ENCODE results near the gene LZTR1.
A peak's percentile ranks its signal among the peaks of the same experiment; 100 is the strongest.
"Not testable (repeated sequence)": the region's sequence is repeated elsewhere in the genome, so short reads cannot be mapped to it uniquely, and the experiment has no call there.

The LZTR1 gene

DNA sequence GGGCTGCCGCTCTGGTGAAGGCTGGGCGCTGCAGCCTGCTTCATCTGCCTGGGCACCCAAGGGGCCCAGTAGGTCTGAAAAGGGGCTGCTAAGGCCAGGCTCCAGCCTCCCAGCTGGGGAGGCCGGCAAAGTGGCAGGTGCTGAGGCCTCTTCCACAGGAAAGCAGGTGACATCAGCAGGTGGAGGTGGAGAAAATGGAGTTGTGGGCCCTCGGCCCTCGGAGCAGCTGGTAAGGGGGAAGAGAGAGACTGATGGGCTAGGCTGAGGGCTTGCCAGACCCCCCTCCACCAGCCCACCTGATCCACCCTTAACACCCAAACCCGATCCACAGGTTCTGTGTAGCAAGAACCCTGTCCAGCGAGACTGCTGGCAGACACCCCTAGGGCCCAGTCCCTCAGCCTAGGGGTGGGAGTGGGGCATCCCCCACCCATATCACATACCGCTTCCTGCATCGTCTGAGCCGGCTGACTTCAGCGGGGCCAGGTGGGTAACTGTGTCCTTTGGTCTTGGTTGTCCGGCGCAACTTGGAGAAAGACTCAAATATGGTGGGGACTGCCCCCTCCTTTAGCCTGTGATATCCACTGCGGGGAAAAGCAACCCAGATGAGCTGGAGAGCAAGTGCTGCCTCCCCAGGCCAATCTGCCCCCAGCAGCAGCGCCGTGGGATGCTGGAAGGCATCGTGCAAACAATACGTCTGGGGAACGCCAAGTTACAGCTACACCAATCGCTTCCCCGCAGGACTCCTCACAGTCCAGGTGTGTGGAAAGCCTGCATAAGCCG, 18.3 kb downstream of the LZTR1 start:
- Mint-ChIP-seq H3K9me3 (no peaks in the 10 kb centered on the region), H3K4me1 (peaks cover 35% of the 10 kb centered on the region)

DNA sequence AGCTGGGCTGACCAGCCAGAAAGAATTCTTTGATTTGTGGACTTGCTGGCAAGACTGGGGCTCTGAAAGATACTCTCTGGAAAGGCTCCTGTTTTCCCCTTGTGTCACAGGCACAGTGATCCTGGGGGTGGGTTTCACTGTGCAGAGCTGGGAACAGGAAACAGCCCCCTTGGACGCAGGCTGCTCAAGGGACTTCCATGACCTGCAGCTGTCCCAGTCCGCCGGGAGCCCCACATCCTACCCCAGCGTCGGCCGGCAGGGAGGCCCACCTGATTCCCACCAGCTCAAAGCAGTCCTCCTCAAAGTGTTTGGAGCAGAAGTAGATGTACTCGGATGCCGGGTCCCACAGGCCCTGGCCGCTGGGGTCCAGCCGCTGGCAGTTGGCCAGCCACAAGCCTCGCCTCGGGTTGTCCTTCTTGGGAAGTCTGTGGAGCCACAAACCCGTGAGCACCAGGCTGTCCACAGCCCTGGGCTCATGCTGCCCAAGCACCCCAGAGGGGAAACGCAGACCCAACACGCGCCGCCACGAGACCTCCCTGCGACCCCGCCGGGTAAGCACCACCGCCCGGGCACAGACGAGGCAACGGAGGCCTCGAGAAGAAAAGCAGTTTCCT, 19.0 kb downstream of the LZTR1 start:
- Mint-ChIP-seq H3K4me1 (peaks cover 35% of the 10 kb centered on the region), H3K36me3 (ENCODE audit: low read depth) (peaks cover 3% of the 10 kb centered on the region), H3K9me3 (no peaks in the 10 kb centered on the region), H3K27ac (peak overlapping the region; percentile 99), H3K4me3 (peak overlapping the region; percentile 97), H3K27me3 (ENCODE audit: low read depth, poor library complexity) (peaks cover 5% of the 10 kb centered on the region)
- TF ChIP-seq, protein P1, sequence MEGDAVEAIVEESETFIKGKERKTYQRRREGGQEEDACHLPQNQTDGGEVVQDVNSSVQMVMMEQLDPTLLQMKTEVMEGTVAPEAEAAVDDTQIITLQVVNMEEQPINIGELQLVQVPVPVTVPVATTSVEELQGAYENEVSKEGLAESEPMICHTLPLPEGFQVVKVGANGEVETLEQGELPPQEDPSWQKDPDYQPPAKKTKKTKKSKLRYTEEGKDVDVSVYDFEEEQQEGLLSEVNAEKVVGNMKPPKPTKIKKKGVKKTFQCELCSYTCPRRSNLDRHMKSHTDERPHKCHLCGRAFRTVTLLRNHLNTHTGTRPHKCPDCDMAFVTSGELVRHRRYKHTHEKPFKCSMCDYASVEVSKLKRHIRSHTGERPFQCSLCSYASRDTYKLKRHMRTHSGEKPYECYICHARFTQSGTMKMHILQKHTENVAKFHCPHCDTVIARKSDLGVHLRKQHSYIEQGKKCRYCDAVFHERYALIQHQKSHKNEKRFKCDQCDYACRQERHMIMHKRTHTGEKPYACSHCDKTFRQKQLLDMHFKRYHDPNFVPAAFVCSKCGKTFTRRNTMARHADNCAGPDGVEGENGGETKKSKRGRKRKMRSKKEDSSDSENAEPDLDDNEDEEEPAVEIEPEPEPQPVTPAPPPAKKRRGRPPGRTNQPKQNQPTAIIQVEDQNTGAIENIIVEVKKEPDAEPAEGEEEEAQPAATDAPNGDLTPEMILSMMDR (IDR thresholded peaks at IDR 0.05), result no peak
- no peak for DNase-seq

More for the DNA sequence above, 18.3 kb downstream of the LZTR1 start:
- peak overlapping the region; percentile 97 for H3K4me3 Mint-ChIP-seq
- peaks cover 5% of the 10 kb centered on the region for H3K27me3 Mint-ChIP-seq (ENCODE audit: low read depth, poor library complexity)
- TF ChIP-seq, protein P1 (IDR thresholded peaks at IDR 0.05), result no peak
- peaks cover 3% of the 10 kb centered on the region for H3K36me3 Mint-ChIP-seq (ENCODE audit: low read depth)
- no peak overlapping the region for H3K27ac Mint-ChIP-seq
- no peak for DNase-seq

DNA sequence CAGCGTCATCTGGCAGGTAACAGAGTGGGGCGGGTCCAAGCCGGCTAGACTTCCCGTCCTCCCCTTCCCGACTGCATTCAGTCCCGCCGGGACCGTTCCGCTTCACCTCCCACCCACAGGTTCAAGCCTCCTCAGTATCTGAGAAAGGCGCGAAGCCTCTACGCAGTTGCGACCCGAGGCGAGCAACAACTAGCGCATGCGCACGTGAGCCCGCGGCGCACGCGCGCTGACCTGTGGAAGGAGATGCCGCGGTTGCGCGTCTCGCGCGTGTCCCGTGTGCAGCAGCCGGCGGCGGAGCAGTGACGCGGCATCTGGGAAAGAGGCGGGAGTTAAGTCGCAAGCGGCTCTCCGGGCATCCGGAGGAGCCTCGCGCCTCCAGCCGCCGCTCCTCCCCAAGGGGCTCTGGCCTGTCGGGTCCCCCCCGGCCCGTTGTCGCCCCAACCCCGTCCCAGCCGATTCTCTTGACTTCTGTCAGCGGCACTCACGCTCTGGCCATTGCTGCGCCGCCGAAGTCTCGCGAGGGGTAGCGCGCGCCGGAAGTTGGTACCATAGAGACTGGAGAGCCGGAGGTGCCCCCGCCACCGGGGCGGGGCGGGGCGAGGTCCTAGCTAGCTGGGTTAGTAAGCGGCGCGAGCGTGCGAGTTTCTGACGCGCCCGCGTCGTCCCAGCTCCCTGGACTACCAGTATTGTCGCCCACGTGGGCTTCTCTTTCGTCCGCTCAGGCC, 19.7 kb downstream of the LZTR1 start, which contains the start of gene THAP7:
THAP7 (minus strand) TSS at position 518 of the 725 bp plus-strand sequence; CDS start at position 311, 207 bp downstream.
- peak within 1 kb of the TSS; percentile 97 for H3K4me3 Mint-ChIP-seq
- peak; percentile 94 for DNase-seq
- H3K4me1 Mint-ChIP-seq, result peaks cover 40% of the 10 kb centered on the region
- H3K9me3 Mint-ChIP-seq, result no peaks in the 10 kb centered on the region
- peaks cover 3% of the 10 kb centered on the region for H3K36me3 Mint-ChIP-seq (ENCODE audit: low read depth)
- peaks cover 5% of the 10 kb centered on the region for H3K27me3 Mint-ChIP-seq (ENCODE audit: low read depth, poor library complexity)
- TF ChIP-seq, protein P1 (IDR thresholded peaks at IDR 0.05), result no peak
- H3K27ac Mint-ChIP-seq, result peak within 1 kb of the TSS; percentile 99

GRCh38 chr22:21003782-21004181, 21.7 kb downstream of the LZTR1 start:
- DNase-seq, result no peak
- Mint-ChIP-seq H3K27ac (no peak overlapping the region), H3K36me3 (ENCODE audit: low read depth) (peaks cover 15% of the 10 kb centered on the region), H3K27me3 (ENCODE audit: low read depth, poor library complexity) (peaks cover 5% of the 10 kb centered on the region), H3K4me1 (peaks cover 47% of the 10 kb centered on the region), H3K4me3 (peak overlapping the region; percentile 97), H3K9me3 (no peaks in the 10 kb centered on the region)
- TF ChIP-seq, protein P1 (IDR thresholded peaks at IDR 0.05), result no peak

GRCh38 chr22:21009208-21009607, 27.1 kb downstream of the LZTR1 start:
- DNase-seq; H3K4me3 Mint-ChIP-seq; H3K27me3 Mint-ChIP-seq (ENCODE audit: low read depth, poor library complexity); H3K9me3 Mint-ChIP-seq; H3K27ac Mint-ChIP-seq: not testable (repeated sequence)
- Mint-ChIP-seq H3K36me3 (ENCODE audit: low read depth) (peaks cover 19% of the 10 kb centered on the region), H3K4me1 (peaks cover 46% of the 10 kb centered on the region)

Measured in nephron progenitor cell (in vitro differentiated cells).